Measurements from ENCODE around the gene ZNF337.
"Not testable (repeated sequence)": the region's sequence is repeated elsewhere in the genome, so short reads cannot be mapped to it uniquely, and the experiment has no call there.

Gene ZNF337

GRCh38 chr20:25692499-25692898 is 4.2 kb downstream of the ZNF337 start:
- no peak for DNase-seq (ENCODE audit: low read depth)
- no peak overlapping the region for H3K4me3 ChIP-seq (ENCODE audit: low read depth, low read length)
- TF ChIP-seq CTCF (IDR thresholded peaks at IDR 0.05; ENCODE audit: insufficient read depth, low read depth, low read length, missing control alignments): no peak

GRCh38 chr20:25690427-25690826 is 6.2 kb downstream of the ZNF337 start:
- no peak for TF ChIP-seq CTCF (IDR thresholded peaks at IDR 0.05; ENCODE audit: insufficient read depth, low read depth, low read length, missing control alignments)
- DNase-seq (ENCODE audit: low read depth): no peak
- H3K4me3 ChIP-seq (ENCODE audit: low read depth, low read length): no peak overlapping the region

- H3K4me3 ChIP-seq (ENCODE audit: low read depth, low read length): no peak overlapping the region
- TF ChIP-seq CTCF (IDR thresholded peaks at IDR 0.05; ENCODE audit: insufficient read depth, low read depth, low read length, missing control alignments): no peak
- DNase-seq (ENCODE audit: low read depth): no peak
Observed at GRCh38 chr20:25686081-25687067, 10.3 kb downstream of the ZNF337 start.

GRCh38 chr20:25685276-25686080 is 11.2 kb downstream of the ZNF337 start:
- no peak overlapping the region for H3K4me3 ChIP-seq (ENCODE audit: low read depth, low read length)
- TF ChIP-seq CTCF (IDR thresholded peaks at IDR 0.05; ENCODE audit: insufficient read depth, low read depth, low read length, missing control alignments): no peak
- DNase-seq (ENCODE audit: low read depth): peak; percentile 48

- DNase-seq (ENCODE audit: low read depth); H3K4me3 ChIP-seq (ENCODE audit: low read depth, low read length): not testable (repeated sequence)
Observed at GRCh38 chr20:25683826-25684225, 12.8 kb downstream of the ZNF337 start.

- DNase-seq (ENCODE audit: low read depth): no peak
- TF ChIP-seq CTCF (IDR thresholded peaks at IDR 0.05; ENCODE audit: insufficient read depth, low read depth, low read length, missing control alignments): no peak
- no peak overlapping the region for H3K4me3 ChIP-seq (ENCODE audit: low read depth, low read length)
Observed at GRCh38 chr20:25683050-25683449, 13.6 kb downstream of the ZNF337 start.

- no peak for DNase-seq (ENCODE audit: low read depth)
- H3K4me3 ChIP-seq (ENCODE audit: low read depth, low read length): no peak overlapping the region
- TF ChIP-seq CTCF (IDR thresholded peaks at IDR 0.05; ENCODE audit: insufficient read depth, low read depth, low read length, missing control alignments): no peak
Observed at GRCh38 chr20:25676164-25676809, 20.4 kb downstream of the ZNF337 start.
